T-cell (primary cell): ENCODE measurements around the gene CNGB1. TPM values are rescaled to one million over a fixed set of nuclear protein-coding genes. Genes with fewer than 3 reads are reported as not detected.

ENCODE experiments used
- ATAC-seq, 4 experiments: fragments of 200-7000 bp in 3 of 4; fragments of 150-1000 bp in 1 of 4; cut with Tn5 transposase; replicated peaks in 1 of 4; 1 replicate in 3 of 4; 2 replicates in 1 of 4; pipeline ENCODE4 v1.10.0; 2021; ENCODE audit warnings: moderate library complexity in 3 of 4, mild to moderate bottlenecking in 2 of 4, moderate number of reproducible peaks in 1 of 4
- CTCF ChIA-PET, 2 donors: fragments of 300-600 bp; sonication (Branson Sonifier 250); formaldehyde crosslinking; loops; one replicate each; lab custom pipeline; 2022; ENCODE audit warnings: antibody characterized with exemption in 2 of 2; lab: Charles Lee
- POLR2A ChIA-PET, 2 donors: fragments of 300-600 bp; sonication (Branson Sonifier 250); formaldehyde crosslinking; loops; one replicate each; lab custom pipeline; 2022; ENCODE audit warnings: antibody characterized with exemption in 2 of 2; lab: Charles Lee
- DNase-seq, 35 experiments: peaks; one replicate each; pipeline versions ENCODE4 v3.0.0 to v3.0.0-alpha.2; 2013 to 2023
- H3K27ac ChIP-seq: one replicate; pipeline ENCODE4 v1.5.1; 2013; ENCODE audit warnings: low read length
- H3K27me3 ChIP-seq, 2 experiments: replicated peaks in 1 of 2; 1 replicate in 1 of 2; 2 replicates in 1 of 2; pipeline versions ENCODE4 v1.6.1 to v1.7.0; 2013; ENCODE audit warnings: low read length in 1 of 2, mixed read lengths in 1 of 2; ENCODE audit not compliant: control insufficient read depth in 2 of 2, insufficient read depth in 2 of 2; ENCODE audit errors: extremely low read depth in 1 of 2
- H3K36me3 ChIP-seq, 2 donors: 1 replicate in 1 of 2; 2 replicates in 1 of 2; pipeline versions ENCODE4 v1.6.1 to v1.7.0; 2013; ENCODE audit warnings: low read length in 1 of 2; ENCODE audit not compliant: control insufficient read depth in 2 of 2, insufficient read depth in 1 of 2; ENCODE audit errors: extremely low read depth in 1 of 2
- H3K4me1 ChIP-seq, 2 experiments: 1 replicate in 1 of 2; 2 replicates in 1 of 2; pipeline versions ENCODE4 v1.6.1 to v1.7.0; 2013; ENCODE audit warnings: low read length in 2 of 2, mixed read lengths in 1 of 2; ENCODE audit not compliant: insufficient read depth in 2 of 2, control insufficient read depth in 1 of 2; ENCODE audit errors: extremely low read depth in 1 of 2
- H3K4me3 ChIP-seq, 2 donors: 1 replicate in 1 of 2; 2 replicates in 1 of 2; pipeline versions ENCODE4 v1.5.1 to v1.7.0; 2013; ENCODE audit warnings: mild to moderate bottlenecking in 2 of 2, low read length in 1 of 2, moderate library complexity in 1 of 2; ENCODE audit not compliant: control insufficient read depth in 1 of 2; ENCODE audit errors: extremely low read depth in 1 of 2
- H3K9me3 ChIP-seq: 2 replicates; pipeline ENCODE4 v1.7.0; 2013
- H3K27ac Mint-ChIP-seq, 2 donors: one replicate each; pipeline ENCODE4 v1.8.0; 2020 to 2021; ENCODE audit warnings: mild to moderate bottlenecking in 2 of 2, mixed read lengths in 2 of 2
- H3K27me3 Mint-ChIP-seq, 2 donors: one replicate each; pipeline ENCODE4 v1.8.0; 2021 to 2022; ENCODE audit warnings: mixed read lengths in 2 of 2
- H3K36me3 Mint-ChIP-seq: one replicate; pipeline ENCODE4 v1.8.0; 2021; ENCODE audit warnings: mixed read lengths
- H3K4me1 Mint-ChIP-seq, 3 donors: one replicate each; pipeline ENCODE4 v1.8.0; 2020 to 2022; ENCODE audit warnings: mixed read lengths in 3 of 3, mild to moderate bottlenecking in 1 of 3
- H3K4me3 Mint-ChIP-seq, 3 donors: one replicate each; pipeline ENCODE4 v1.8.0; 2020 to 2022; ENCODE audit warnings: mild to moderate bottlenecking in 3 of 3, mixed read lengths in 3 of 3, moderate library complexity in 3 of 3
- H3K9me3 Mint-ChIP-seq, 3 donors: one replicate each; pipeline ENCODE4 v1.8.0; 2020 to 2022; ENCODE audit warnings: mixed read lengths in 3 of 3
- WGBS: methylation state at CpG from one replicate; pipeline ENCODE4 v1.1.5; 2013; ENCODE audit warnings: missing lambda C conversion rate; ENCODE audit not compliant: insufficient coverage; 5-methylcytosine and 5-hydroxymethylcytosine counted together
- total RNA-seq, 35 experiments: library from RNA in 6 of 35; stranded (reverse) in 6 of 35; fragments of 120-200 nt in 1 of 35; gene quantifications; one replicate each; pipeline versions ENCODE4 v1.2.1 to v1.2.4 and lab custom pipeline; 2013 to 2026

The CNGB1 gene
- total RNA-seq, 5 donors from 2014 or later (not counting 1 experiment from before 2014, with no cell fraction given), result not detected

DNA sequence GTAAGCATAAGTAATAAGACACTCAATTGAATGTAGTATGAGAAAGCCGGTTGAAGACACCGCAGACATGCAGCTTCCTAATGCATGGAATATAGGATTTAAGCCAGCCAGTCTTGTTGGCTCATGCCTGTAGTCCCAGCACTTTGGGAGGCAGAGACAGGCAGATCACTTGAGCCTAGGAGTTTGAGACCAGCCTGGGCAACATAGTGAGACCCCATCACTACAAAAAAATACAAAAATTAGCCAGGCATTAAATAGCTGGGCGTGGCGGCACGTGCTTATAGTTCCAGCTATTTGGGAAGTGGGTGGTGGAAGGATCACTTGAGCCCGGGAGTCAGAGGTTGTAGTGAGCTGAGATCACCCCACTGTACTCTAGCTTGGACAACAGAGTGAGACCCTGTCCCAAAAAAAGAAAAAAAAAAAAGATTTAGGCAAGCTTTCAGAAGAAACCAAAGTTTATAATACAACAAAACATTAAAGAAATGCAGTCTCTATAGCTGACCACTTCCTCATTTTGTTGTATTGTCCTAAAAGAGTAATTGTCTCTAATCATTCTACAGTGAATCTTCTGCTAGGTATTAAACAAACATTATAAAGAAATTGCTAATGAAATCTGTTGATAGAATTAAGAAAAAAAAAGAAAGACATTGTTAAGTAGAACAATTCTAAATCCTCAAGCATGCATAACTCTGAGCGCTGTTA lies 100.0 kb downstream of the CNGB1 start:
- Mint-ChIP-seq H3K27ac (no peak overlapping the region), H3K9me3 (no peaks in the 10 kb centered on the region), H3K4me3 (no peak overlapping the region), H3K4me1 (no peaks in the 10 kb centered on the region), H3K27me3 (peaks cover 0 to 11% of the 10 kb centered on the region in 2 donors), H3K36me3 (no peaks in the 10 kb centered on the region)
- no peak overlapping the region for H3K27ac ChIP-seq
- ATAC-seq (no peak), DNase-seq (no peak)
- no peak overlapping the region for H3K4me3 ChIP-seq
- CTCF ChIA-PET, result interaction anchor here (0.5 to 0.6 kb wide), 2 partner anchors 223 to 268 kb away, joined by 3 read pairs; no protein-coding TSS in a partner anchor
- WGBS, result 94% methylated on average over 2 of the region's 7 CpGs
- H3K27me3 ChIP-seq, result peaks cover 0 to 28% of the 10 kb centered on the region in 2 experiments
- POLR2A ChIA-PET, result no interaction called here
- no peaks in the 10 kb centered on the region for H3K4me1 ChIP-seq
- no peaks in the 10 kb centered on the region for H3K9me3 ChIP-seq
- H3K36me3 ChIP-seq, result no peaks in the 10 kb centered on the region

DNA sequence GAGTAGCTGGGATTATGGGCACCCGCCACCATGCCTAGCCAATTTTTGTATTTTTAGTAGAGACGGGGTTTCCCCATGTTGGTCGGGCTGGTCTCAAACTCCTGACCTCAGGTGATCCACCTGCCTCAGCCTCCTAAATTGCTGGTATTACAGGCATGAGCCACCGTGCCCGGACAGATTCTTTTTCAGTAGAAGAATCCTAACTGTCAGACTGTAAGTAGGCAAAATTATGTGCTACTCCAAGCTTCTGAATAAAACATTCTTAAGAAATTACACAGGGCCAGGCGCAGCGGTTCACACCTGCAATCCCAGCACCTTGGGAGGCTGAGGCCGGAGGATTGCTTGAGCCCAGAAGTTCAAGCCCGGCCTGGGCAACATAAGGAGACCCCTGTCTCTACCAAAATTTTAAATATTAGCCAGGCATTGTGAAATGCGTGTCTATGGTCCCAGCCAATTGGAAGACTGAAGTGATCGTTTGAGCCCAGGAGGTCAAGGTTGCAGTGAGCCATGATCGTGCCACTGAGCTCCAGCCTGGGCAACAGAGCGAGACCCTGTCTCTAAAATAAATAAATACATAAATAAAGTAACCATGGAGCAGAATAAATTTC lies 101.9 kb downstream of the CNGB1 start:
- H3K36me3 Mint-ChIP-seq, result no peaks in the 10 kb centered on the region
- Histone ChIP-seq H3K4me3 (no peak overlapping the region), H3K27ac (no peak overlapping the region), H3K27me3 (peaks cover 0 to 26% of the 10 kb centered on the region in 2 experiments), H3K4me1 (no peaks in the 10 kb centered on the region), H3K9me3 (no peaks in the 10 kb centered on the region), H3K36me3 (no peaks in the 10 kb centered on the region)
- ATAC-seq, result no peak
- no peak overlapping the region for H3K27ac Mint-ChIP-seq
- H3K4me1 Mint-ChIP-seq, result no peaks in the 10 kb centered on the region
- ChIA-PET CTCF (no interaction called here), POLR2A (no interaction called here)
- H3K9me3 Mint-ChIP-seq, result no peaks in the 10 kb centered on the region
- peaks cover 0 to 15% of the 10 kb centered on the region in 2 donors for H3K27me3 Mint-ChIP-seq
- H3K4me3 Mint-ChIP-seq, result no peak overlapping the region
- no peak for DNase-seq
- 96% methylated on average over 5 of the region's 13 CpGs for WGBS

DNA sequence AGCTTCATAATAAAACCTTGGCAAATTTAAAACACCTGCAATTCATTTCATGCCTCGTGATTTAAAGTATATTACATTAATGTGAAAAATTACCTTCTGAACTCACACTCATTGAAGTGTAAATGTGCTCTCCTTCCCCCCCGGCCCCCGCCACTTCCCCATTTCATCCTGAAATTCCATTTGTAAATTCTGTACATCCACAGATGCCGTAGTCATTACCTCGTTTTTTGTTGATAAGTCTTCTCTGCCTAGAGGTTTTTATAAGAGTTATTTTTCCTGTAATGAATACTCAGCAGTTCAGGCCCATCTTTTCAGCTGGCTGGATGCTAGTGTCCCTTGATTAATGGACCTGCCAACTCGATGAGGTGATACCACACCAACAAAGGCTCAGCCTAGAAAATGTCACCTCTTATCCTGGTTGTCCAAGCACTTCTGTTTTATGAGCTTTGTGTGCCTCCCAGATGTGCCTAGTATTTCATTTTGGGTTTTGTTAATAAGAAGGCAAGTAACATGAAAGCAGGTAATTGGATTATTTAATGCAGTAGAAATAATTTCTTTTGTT lies 103.8 kb downstream of the CNGB1 start:
- Mint-ChIP-seq H3K9me3 (no peaks in the 10 kb centered on the region), H3K27me3 (peaks cover 7 to 17% of the 10 kb centered on the region in 2 donors), H3K4me3 (no peak overlapping the region), H3K36me3 (no peaks in the 10 kb centered on the region), H3K27ac (peak overlapping the region in 1 of 2 donors; percentile 3), H3K4me1 (peaks cover 0 to 2% (median 2%) of the 10 kb centered on the region in 3 donors)
- ChIA-PET CTCF (interaction anchor here in 1 of 2 donors (0.7 kb wide), 1 partner anchor 102 kb away, joined by 5 read pairs; no protein-coding TSS in a partner anchor), POLR2A (interaction anchor here in 1 of 2 donors (0.5 kb wide), 1 partner anchor 23 kb away, joined by 6 read pairs; no protein-coding TSS in a partner anchor)
- whole genome bisulfite sequencing, result 0% methylated on average over 1 of the region's 6 CpGs
- ATAC-seq (no peak), DNase-seq (no peak)
- Histone ChIP-seq H3K27me3 (peaks cover 0 to 17% of the 10 kb centered on the region in 2 experiments), H3K27ac (no peak overlapping the region), H3K36me3 (no peaks in the 10 kb centered on the region), H3K9me3 (no peaks in the 10 kb centered on the region), H3K4me1 (no peaks in the 10 kb centered on the region), H3K4me3 (no peak overlapping the region)

DNA sequence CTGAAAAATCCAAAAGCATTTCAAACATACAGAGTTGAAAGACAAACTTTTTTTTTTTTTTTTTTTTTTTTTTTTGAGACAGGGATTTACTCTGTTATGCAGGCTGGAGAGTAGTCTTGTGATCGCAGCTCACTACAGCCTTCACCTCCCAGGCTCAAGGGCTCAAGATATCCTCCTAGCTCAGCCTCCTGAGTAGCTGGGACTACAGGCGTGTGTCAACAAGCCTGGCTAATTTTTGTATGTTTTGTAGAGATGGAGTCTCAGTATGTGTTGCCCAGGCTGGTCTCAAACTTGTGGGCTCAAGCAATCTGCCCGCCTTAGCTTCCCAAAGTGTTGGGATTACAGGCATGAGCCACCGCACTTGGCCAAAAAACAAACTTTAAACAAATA lies 104.4 kb downstream of the CNGB1 start:
- H3K27me3 Mint-ChIP-seq, result peaks cover 7 to 17% of the 10 kb centered on the region in 2 donors
- ChIA-PET CTCF (interaction anchor here in 1 of 2 donors (0.7 kb wide), 1 partner anchor 102 kb away, joined by 5 read pairs; no protein-coding TSS in a partner anchor), POLR2A (interaction anchor here in 1 of 2 donors (0.5 kb wide), 1 partner anchor 23 kb away, joined by 6 read pairs; no protein-coding TSS in a partner anchor)
- Histone ChIP-seq H3K4me1 (no peaks in the 10 kb centered on the region), H3K4me3 (no peak overlapping the region), H3K27ac (no peak overlapping the region), H3K36me3 (no peaks in the 10 kb centered on the region), H3K9me3 (no peaks in the 10 kb centered on the region), H3K27me3 (peaks cover 0 to 14% of the 10 kb centered on the region in 2 experiments)
- H3K9me3 Mint-ChIP-seq, result no peaks in the 10 kb centered on the region
- DNase-seq, result no peak
- peaks cover 0 to 2% (median 2%) of the 10 kb centered on the region in 3 donors for H3K4me1 Mint-ChIP-seq
- no peak for ATAC-seq
- no peak overlapping the region for H3K4me3 Mint-ChIP-seq
- H3K27ac Mint-ChIP-seq, result no peak overlapping the region
- H3K36me3 Mint-ChIP-seq, result no peaks in the 10 kb centered on the region
- 40% methylated on average over 1 of the region's 4 CpGs for WGBS

DNA sequence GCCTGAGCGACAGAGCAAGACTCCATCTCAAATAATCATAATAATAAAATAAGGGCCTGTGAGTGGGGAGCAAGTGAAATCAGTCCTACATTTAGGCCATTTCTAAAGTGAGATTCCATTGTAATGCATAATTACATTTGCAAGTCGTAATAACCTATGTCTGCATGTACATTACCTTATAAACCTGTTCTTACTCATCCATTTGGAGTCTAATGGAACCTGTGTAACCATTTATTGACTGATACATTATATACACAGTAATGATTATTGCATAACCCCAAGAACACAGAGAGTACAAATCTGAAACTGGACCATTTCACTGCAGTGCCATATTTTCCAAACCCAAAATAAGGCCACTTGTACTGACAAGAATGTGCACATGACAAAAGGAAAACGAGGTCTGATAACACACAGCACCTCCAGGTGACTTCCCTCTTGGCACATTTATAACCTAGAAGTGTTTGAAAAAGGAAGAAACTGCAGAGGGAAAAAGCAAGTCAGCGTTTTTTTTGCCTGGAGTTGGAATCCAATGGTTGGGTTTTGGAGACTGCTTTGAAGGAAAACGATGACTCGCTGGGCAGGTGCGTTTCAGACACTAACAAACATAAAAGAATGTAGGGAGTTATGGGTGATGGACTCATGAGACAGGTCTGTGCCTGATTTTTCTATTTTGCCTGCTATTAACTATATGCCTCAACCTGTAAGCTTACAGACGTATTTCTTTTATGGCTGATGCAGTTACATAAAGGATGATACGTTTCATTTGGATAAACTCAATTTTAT lies 105.0 kb downstream of the CNGB1 start:
- no peaks in the 10 kb centered on the region for H3K4me1 ChIP-seq
- no peak overlapping the region for H3K4me3 Mint-ChIP-seq
- H3K9me3 ChIP-seq, result no peaks in the 10 kb centered on the region
- no peak overlapping the region for H3K27ac ChIP-seq
- peaks cover 11 to 20% of the 10 kb centered on the region in 2 donors for H3K27me3 Mint-ChIP-seq
- H3K9me3 Mint-ChIP-seq, result no peaks in the 10 kb centered on the region
- H3K36me3 Mint-ChIP-seq, result no peaks in the 10 kb centered on the region
- H3K4me1 Mint-ChIP-seq, result peaks cover 0 to 2% (median 2%) of the 10 kb centered on the region in 3 donors
- no peak for DNase-seq
- no peaks in the 10 kb centered on the region for H3K36me3 ChIP-seq
- H3K27me3 ChIP-seq, result peaks cover 0 to 14% of the 10 kb centered on the region in 2 experiments
- no peak overlapping the region for H3K27ac Mint-ChIP-seq
- ChIA-PET CTCF (interaction anchor here in 1 of 2 donors (0.7 kb wide), 1 partner anchor 103 kb away, joined by 5 read pairs; no protein-coding TSS in a partner anchor), POLR2A (interaction anchor here in 1 of 2 donors (0.5 kb wide), 1 partner anchor 22 kb away, joined by 6 read pairs; no protein-coding TSS in a partner anchor)
- WGBS, result no CpG with 5 or more reads among the region's 9 CpGs
- no peak overlapping the region for H3K4me3 ChIP-seq
- ATAC-seq, result no peak
